GM12878 (cell line): ENCODE data around the gene LYPD5. TPM values are rescaled to one million over a fixed set of nuclear protein-coding genes. Genes with fewer than 3 reads are reported as not detected.

Source experiments
- ATAC-seq: fragments of 200-7000 bp; cut with Tn5 transposase; 3 replicates; pipeline ENCODE4 v1.9.1; 2020; ENCODE audit warnings: mild to moderate bottlenecking, moderate library complexity
- BruUV-seq: library from RNA; stranded (reverse); fragments of 400-500 nt; replicated peaks from 2 replicates; lab custom pipeline; 2021; lab: Mats Ljungman, UMichigan
- CTCF ChIA-PET: fragments of 300-600 bp; sonication (Branson Sonifier 250); formaldehyde crosslinking; extraction: SDS; loops from one replicate; lab custom pipeline; 2021; ENCODE audit warnings: inconsistent platforms; lab: Yijun Ruan, JAX
- POLR2A ChIA-PET: fragments of 350-600 bp; formaldehyde crosslinking; extraction: SDS; loops from one replicate; lab custom pipeline; 2021; ENCODE audit warnings: inconsistent platforms; lab: Charles Lee
- RAD21 ChIA-PET: fragments of 300-600 bp; sonication (Branson Sonifier 250); formaldehyde crosslinking; loops from one replicate; lab custom pipeline; 2023; ENCODE audit warnings: antibody characterized with exemption; ENCODE audit not compliant: unreplicated experiment; lab: Charles Lee
- SMC1A ChIA-PET: fragments of 300-600 bp; sonication (Branson Sonifier 250); formaldehyde crosslinking; loops from one replicate; lab custom pipeline; 2023; ENCODE audit not compliant: unreplicated experiment, uncharacterized antibody; lab: Charles Lee
- DNase-seq: peaks from one replicate; pipeline ENCODE4 v3.0.0-alpha.2; 2011; ENCODE audit warnings: low read depth, low spot score
- FAIRE-seq: peaks from 3 replicates; lab custom pipeline; 2011; peaks lifted over from hg19 to GRCh38; lab: Jason Lieb, UNC
- H2AFZ ChIP-seq: 2 replicates; pipeline ENCODE4 v1.6.0; 2011; ENCODE audit warnings: low read depth, low read length, control low read depth; ENCODE audit not compliant: control insufficient read depth
- H3K27ac ChIP-seq: 2 replicates; pipeline ENCODE4 v1.5.1; 2011; ENCODE audit warnings: control low read depth; ENCODE audit not compliant: control insufficient read depth, insufficient read depth
- H3K27me3 ChIP-seq, 2 experiments: replicated peaks in 1 of 2; 2 replicates each; pipeline versions ENCODE4 v1.6.0 to v1.6.1; 2011; ENCODE audit warnings: low read length in 1 of 2; ENCODE audit not compliant: control insufficient read depth in 2 of 2, insufficient read depth in 2 of 2
- H3K36me3 ChIP-seq, 2 experiments: 2 replicates each; pipeline ENCODE4 v1.5.1; 2011; ENCODE audit warnings: low read length in 1 of 2; ENCODE audit not compliant: control insufficient read depth in 2 of 2, insufficient read depth in 2 of 2
- H3K4me1 ChIP-seq: 2 replicates; pipeline ENCODE4 v1.6.1; 2011; ENCODE audit warnings: mild to moderate bottlenecking, low read length, moderate library complexity, mixed read lengths; ENCODE audit not compliant: control insufficient read depth, insufficient read depth
- H3K4me2 ChIP-seq: 2 replicates; pipeline ENCODE4 v1.6.0; 2011; ENCODE audit warnings: control low read depth; ENCODE audit not compliant: control insufficient read depth, insufficient read depth
- H3K4me3 ChIP-seq: fragments of 200-600 bp; sonication (generic); 2 replicates; pipeline ENCODE4 v1.5.1; 2016
- H3K79me2 ChIP-seq: 2 replicates; pipeline ENCODE4 v1.6.0; 2011; ENCODE audit warnings: low read length; ENCODE audit not compliant: control insufficient read depth, insufficient read depth
- H3K9ac ChIP-seq: 2 replicates; pipeline ENCODE4 v1.8.0; 2011; ENCODE audit warnings: low read length, control low read depth, mixed read lengths; ENCODE audit not compliant: control insufficient read depth, insufficient read depth
- H3K9me3 ChIP-seq: replicated peaks from 3 replicates; pipeline ENCODE4 v1.5.1; 2011; ENCODE audit warnings: mild to moderate bottlenecking, low read length; ENCODE audit not compliant: control insufficient read depth, insufficient read depth
- H4K20me1 ChIP-seq: 2 replicates; pipeline ENCODE4 v1.6.0; 2011; ENCODE audit not compliant: control insufficient read depth, insufficient read depth
- BACH1 ChIP-seq: fragments of 450-650 bp; IDR thresholded peaks from 2 replicates; pipeline ENCODE4 v1.6.1; 2017; ENCODE audit warnings: mild to moderate bottlenecking, borderline replicate concordance
- MEF2B ChIP-seq: fragments of 450-650 bp; IDR thresholded peaks from 2 replicates; pipeline ENCODE4 v1.6.1; 2018; ENCODE audit warnings: mild to moderate bottlenecking, moderate library complexity; ENCODE audit not compliant: partially characterized antibody, poor library complexity, severe bottlenecking
- POLR2AphosphoS2 ChIP-seq: IDR thresholded peaks from 2 replicates; pipeline ENCODE4 v1.6.1; 2011; ENCODE audit warnings: low read depth, mild to moderate bottlenecking, low read length, improper control_type of control experiment, moderate library complexity
- SMAD5 ChIP-seq: IDR thresholded peaks from 2 replicates; pipeline ENCODE4 v1.6.1; 2016; ENCODE audit warnings: antibody characterized with exemption, low read depth
- SUPT20H ChIP-seq: IDR thresholded peaks from 2 replicates; pipeline ENCODE4 v1.6.1; 2011; ENCODE audit warnings: low read depth, mild to moderate bottlenecking, low read length, moderate library complexity, borderline replicate concordance; ENCODE audit not compliant: control insufficient read depth
- ZNF592 ChIP-seq: fragments of 450-650 bp; IDR thresholded peaks from 2 replicates; pipeline ENCODE4 v1.6.1; 2017; ENCODE audit warnings: mild to moderate bottlenecking, moderate library complexity
- ZZZ3 ChIP-seq: IDR thresholded peaks from 2 replicates; pipeline ENCODE4 v1.6.1; 2011; ENCODE audit warnings: low read depth; ENCODE audit not compliant: control insufficient read depth, insufficient read length
- WGBS: methylation state at CpG from one replicate; pipeline ENCODE4 v1.1.6; 2016; ENCODE audit warnings: low lambda C conversion rate; ENCODE audit not compliant: insufficient replicate concordance, insufficient coverage; ENCODE audit errors: missing lambda C conversion rate; 5-methylcytosine and 5-hydroxymethylcytosine counted together
- in situ Hi-C: fragments of 300-500 bp; cut with MboI; formaldehyde crosslinking; loops from 9 replicates; pipeline ENCODE4 v1.14.3; 2018; ENCODE audit warnings: mixed read lengths
- intact Hi-C: fragments of 100-400 bp; cut with micrococcal nuclease; formaldehyde crosslinking; loops from one replicate; pipeline ENCODE4 v1.14.2; 2022; ENCODE audit not compliant: unreplicated experiment
- polyA plus RNA-seq, 11 experiments: library from polyadenylated mRNA; depleted of rRNA in 4 of 11; unstranded in 6 of 11; stranded (reverse) in 5 of 11; fragments of >200 nt; fragmentation: Nextera tagmentation in 4 of 11; fragmentation: Illumina TruSeq in 1 of 11; extraction: Ambion mirVana in 4 of 11; extraction: Trizol in 1 of 11; gene quantifications; 1 replicate in 1 of 11; 2 replicates in 10 of 11; pipeline versions ENCODE4 v1.2.1 to v1.2.3, GENCODE V29; 2011 to 2016; ENCODE audit warnings: inconsistent platforms in 2 of 11, missing spikeins in 2 of 11, low read depth in 1 of 11
- total RNA-seq, 4 experiments: library from RNA; depleted of rRNA in 3 of 4; stranded (reverse); fragments of >200 nt in 3 of 4; fragmentation: Illumina TruSeq in 1 of 4; extraction: Trizol in 1 of 4; gene quantifications; 2 replicates each; pipeline versions ENCODE4 v1.2.1 to v1.2.3, GENCODE V29; 2013 to 2021
- TF ChIP-seq, protein P1 (sequence below): fragments of 450-650 bp; IDR thresholded peaks from 2 replicates; pipeline ENCODE4 v1.6.1; 2018; ENCODE audit warnings: borderline replicate concordance, mild to moderate bottlenecking; ENCODE audit not compliant: partially characterized antibody

Gene LYPD5
- total and polyA plus RNA-seq, 10 of the 15 experiments (the other 5 are each of a cell fraction or from before 2014, with no cell fraction given), result 0.04 to 2.2 (median 0.69) TPM; not detected in 1

DNA sequence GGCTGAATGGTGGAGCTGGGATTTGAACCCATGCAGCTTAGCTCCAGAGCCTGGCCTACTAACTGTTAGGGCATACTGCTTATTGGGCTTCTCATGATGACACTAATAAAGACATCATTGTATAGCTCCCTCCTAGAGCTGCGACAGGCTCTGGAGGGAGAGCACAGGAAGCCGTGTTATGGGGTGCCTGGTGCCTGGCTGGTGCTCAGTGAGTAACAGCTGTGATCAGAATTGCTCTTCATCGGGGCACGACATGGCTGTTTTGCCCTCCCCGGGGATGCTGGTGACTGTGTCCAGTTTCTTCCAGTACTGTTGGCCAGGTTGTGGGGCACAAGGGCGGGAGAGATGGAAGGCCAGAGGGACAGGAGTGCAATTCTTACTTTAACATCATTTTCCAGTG is 5.1 kb downstream of the LYPD5 start:
- no peak for FAIRE-seq
- WGBS, result 52% methylated on average over 6 of the region's 6 CpGs
- intact Hi-C loops, result no loop called here

More for the DNA sequence above, 5.1 kb downstream of the LYPD5 start:
- Histone ChIP-seq H3K79me2 (no peaks in the 10 kb centered on the region), H3K4me1 (peaks cover 4% of the 10 kb centered on the region), H2AFZ (no peak overlapping the region), H3K9ac (no peak overlapping the region), H3K4me2 (no peak overlapping the region), H3K27me3 (no peaks in the 10 kb centered on the region), H3K36me3 (no peaks in the 10 kb centered on the region), H3K27ac (no peak overlapping the region), H3K4me3 (no peak overlapping the region), H3K9me3 (no peaks in the 10 kb centered on the region; the same call in 2 of the 3 replicates), H4K20me1 (0 out of 2 replicates have a peak, but pooled peaks cover 2% of the 10 kb centered on the region)
- BruUV-seq, result no TSS peak
- CTCF ChIA-PET, result interaction anchor here (0.9 to 3.2 kb wide), 3 partner anchors 12 to 51 kb away, joined by 3 to 14 read pairs (median 7); no protein-coding TSS in a partner anchor
- RAD21 ChIA-PET, result interaction anchor here (0.5 to 0.8 kb wide), 2 partner anchors 62 to 129 kb away, joined by 3 to 4 read pairs; no protein-coding TSS in a partner anchor
- ATAC-seq (no peak), DNase-seq (no peak)
- SMC1A ChIA-PET, result interaction anchor here (1.8 kb wide), 1 partner anchor 129 kb away, joined by 4 read pairs; no protein-coding TSS in a partner anchor
- TF ChIP-seq SMAD5 (no peak), ZZZ3 (no peak), POLR2AphosphoS2 (no peak), MEF2B (no peak), ZNF592 (no peak), SUPT20H (no peak), BACH1 (no peak)
- TF ChIP-seq, protein P1, sequence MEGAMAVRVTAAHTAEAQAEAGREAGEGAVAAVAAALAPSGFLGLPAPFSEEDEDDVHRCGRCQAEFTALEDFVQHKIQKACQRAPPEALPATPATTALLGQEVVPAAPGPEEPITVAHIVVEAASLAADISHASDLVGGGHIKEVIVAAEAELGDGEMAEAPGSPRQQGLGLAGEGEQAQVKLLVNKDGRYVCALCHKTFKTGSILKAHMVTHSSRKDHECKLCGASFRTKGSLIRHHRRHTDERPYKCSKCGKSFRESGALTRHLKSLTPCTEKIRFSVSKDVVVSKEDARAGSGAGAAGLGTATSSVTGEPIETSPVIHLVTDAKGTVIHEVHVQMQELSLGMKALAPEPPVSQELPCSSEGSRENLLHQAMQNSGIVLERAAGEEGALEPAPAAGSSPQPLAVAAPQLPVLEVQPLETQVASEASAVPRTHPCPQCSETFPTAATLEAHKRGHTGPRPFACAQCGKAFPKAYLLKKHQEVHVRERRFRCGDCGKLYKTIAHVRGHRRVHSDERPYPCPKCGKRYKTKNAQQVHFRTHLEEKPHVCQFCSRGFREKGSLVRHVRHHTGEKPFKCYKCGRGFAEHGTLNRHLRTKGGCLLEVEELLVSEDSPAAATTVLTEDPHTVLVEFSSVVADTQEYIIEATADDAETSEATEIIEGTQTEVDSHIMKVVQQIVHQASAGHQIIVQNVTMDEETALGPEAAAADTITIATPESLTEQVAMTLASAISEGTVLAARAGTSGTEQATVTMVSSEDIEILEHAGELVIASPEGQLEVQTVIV, result no peak
- POLR2A ChIA-PET, result no interaction called here
- in situ Hi-C loops, result no loop called here
